ENCODE results near the gene TAAR5. TPM values are rescaled to one million over a fixed set of nuclear protein-coding genes. Genes with fewer than 3 reads are reported as not detected.

Gene TAAR5, protein sequence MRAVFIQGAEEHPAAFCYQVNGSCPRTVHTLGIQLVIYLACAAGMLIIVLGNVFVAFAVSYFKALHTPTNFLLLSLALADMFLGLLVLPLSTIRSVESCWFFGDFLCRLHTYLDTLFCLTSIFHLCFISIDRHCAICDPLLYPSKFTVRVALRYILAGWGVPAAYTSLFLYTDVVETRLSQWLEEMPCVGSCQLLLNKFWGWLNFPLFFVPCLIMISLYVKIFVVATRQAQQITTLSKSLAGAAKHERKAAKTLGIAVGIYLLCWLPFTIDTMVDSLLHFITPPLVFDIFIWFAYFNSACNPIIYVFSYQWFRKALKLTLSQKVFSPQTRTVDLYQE
- not detected in 2 replicates for total RNA-seq

DNA sequence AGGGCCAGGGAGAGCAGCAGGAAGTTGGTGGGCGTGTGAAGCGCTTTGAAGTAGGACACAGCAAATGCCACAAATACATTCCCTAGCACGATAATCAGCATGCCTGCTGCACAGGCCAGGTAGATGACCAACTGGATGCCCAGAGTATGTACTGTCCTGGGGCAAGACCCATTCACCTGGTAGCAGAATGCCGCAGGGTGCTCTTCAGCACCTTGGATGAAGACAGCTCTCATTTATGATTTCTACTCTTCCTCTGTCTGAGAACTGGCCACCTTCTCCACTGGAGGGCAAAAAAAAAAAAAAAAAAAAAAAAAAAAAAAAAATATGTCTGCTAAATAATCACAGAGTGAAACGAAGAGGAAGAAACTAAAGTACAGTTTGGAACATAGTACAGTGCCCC is at the start of gene TAAR5:
Gene TAAR5 (minus strand): TSS at position 288 of the 400 bp plus-strand sequence. CDS start 55 bp downstream, at position 233.

DNA sequence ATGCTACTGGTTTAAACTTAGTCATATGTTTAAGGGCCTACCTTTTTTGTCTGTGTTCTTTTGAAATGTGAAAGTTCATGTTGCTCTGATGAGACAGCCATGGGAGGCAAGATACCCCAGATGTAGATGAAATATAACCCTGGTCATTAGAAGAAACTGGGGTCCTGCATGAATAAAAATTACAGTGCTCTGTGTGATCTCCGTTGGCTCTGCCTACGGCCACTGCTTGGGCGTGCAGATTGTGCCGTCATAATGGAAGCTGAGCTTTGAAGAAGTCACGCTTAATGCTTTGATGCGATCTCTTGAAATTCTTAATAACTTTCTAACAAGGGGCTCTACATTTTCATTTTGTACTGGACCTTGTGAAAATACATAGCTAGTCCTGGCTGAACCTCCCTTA is 34.6 kb upstream of the TAAR5 start, which contains the start of gene TAAR2:
Gene TAAR2 (minus strand): TSS at position 101 of the 400 bp plus-strand sequence. CDS start 0 bp downstream, at position 101.

DNA sequence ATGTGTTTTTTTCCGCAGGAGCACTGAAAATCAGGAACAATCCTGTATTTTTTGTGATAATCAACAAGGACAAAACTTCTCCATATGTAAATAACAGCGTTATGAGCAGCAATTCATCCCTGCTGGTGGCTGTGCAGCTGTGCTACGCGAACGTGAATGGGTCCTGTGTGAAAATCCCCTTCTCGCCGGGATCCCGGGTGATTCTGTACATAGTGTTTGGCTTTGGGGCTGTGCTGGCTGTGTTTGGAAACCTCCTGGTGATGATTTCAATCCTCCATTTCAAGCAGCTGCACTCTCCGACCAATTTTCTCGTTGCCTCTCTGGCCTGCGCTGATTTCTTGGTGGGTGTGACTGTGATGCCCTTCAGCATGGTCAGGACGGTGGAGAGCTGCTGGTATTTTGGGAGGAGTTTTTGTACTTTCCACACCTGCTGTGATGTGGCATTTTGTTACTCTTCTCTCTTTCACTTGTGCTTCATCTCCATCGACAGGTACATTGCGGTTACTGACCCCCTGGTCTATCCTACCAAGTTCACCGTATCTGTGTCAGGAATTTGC is 19.2 kb downstream of the TAAR5 start, which contains the start of gene TAAR6:
Gene TAAR6 (plus strand): TSS at position 102 of the 557 bp plus-strand sequence. CDS start 0 bp downstream, at position 102.

DNA sequence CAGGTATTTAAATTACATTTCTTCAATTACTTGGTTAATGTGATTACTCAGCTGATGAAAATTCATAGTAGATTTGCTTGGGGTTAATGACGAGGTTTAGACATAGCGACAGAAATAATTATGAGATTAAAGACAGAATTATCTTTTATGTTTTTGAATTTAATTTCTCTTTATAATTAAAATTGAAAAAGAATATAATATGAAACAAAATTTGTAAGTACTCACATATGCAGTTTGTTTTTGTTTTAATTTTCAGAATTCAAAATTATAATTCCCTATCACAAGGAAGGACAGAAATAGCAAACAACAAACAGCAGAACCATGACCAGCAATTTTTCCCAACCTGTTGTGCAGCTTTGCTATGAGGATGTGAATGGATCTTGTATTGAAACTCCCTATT is 37.2 kb downstream of the TAAR5 start, which contains the start of gene TAAR8:
Gene TAAR8 (plus strand): TSS at position 301 of the 400 bp plus-strand sequence. CDS start 21 bp downstream, at position 322.

Small RNAs within 50 kb of the gene (small RNA-seq; reads per million reads assigned to genes)
- gene TAAR7P = not detected

Other genes starting within 250 kb of the TAAR5 start
- gene MOXD1, start 188.3 kb downstream of the TAAR5 start, total RNA-seq = 14.3 and 43.4 TPM in 2 replicates
- 16.9 and 17.2 TPM in 2 replicates for gene STX7, start 76.6 kb downstream of the TAAR5 start, total RNA-seq
- gene TAAR9, start 51.5 kb downstream of the TAAR5 start, total RNA-seq = not detected in 2 replicates
- not detected in 2 replicates for gene TAAR8, start 37.1 kb downstream of the TAAR5 start, total RNA-seq
- not detected in 2 replicates for gene TAAR6, start 19.4 kb downstream of the TAAR5 start, total RNA-seq
- not detected in 2 replicates for gene TAAR2, start 34.5 kb upstream of the TAAR5 start, total RNA-seq
- not detected in 2 replicates for gene TAAR1, start 69.4 kb upstream of the TAAR5 start, total RNA-seq
- gene VNN1, start 124.3 kb upstream of the TAAR5 start, total RNA-seq = not detected in 2 replicates
- gene VNN2, start 168.2 kb upstream of the TAAR5 start, total RNA-seq = not detected in 2 replicates
- gene SLC18B1, start 208.9 kb upstream of the TAAR5 start, total RNA-seq = 6.1 and 7.3 TPM in 2 replicates
- 675 and 1,688 TPM in 2 replicates for gene RPS12, start 224.8 kb upstream of the TAAR5 start, total RNA-seq

All from subcutaneous preadipocyte (primary cell).